GM21619 (cell line): ENCODE results near the gene GRM5.
A peak's percentile ranks its signal among the peaks of the same experiment; 100 is the strongest.
"Not testable (repeated sequence)": the region's sequence is repeated elsewhere in the genome, so short reads cannot be mapped to it uniquely, and the experiment has no call there.

Experiments used
- ATAC-seq: cut with Tn5 transposase; IDR thresholded peaks from one replicate; pipeline ENCODE4 v1.9.1; 2021; ENCODE audit not compliant: unreplicated experiment

The GRM5 gene

GRCh38 chr11:88975441-88975840, 90.3 kb downstream of the GRM5 start:
- ATAC-seq: not testable (repeated sequence)

GRCh38 chr11:88972210-88972609, 93.6 kb downstream of the GRM5 start:
- ATAC-seq: no peak

- ATAC-seq: not testable (repeated sequence)
These were observed 104.2 kb downstream of the GRM5 start for GRCh38 chr11:88961621-88962020.

- ATAC-seq: not testable (repeated sequence)
These were observed 105.9 kb downstream of the GRM5 start for GRCh38 chr11:88959857-88960256.

GRCh38 chr11:88950975-88951374, 114.8 kb downstream of the GRM5 start:
- no peak for ATAC-seq

GRCh38 chr11:88948908-88949307, 116.9 kb downstream of the GRM5 start:
- not testable (repeated sequence) for ATAC-seq

GRCh38 chr11:88947843-88948572, 117.8 kb downstream of the GRM5 start:
- ATAC-seq: peak; percentile 50

GRCh38 chr11:88929665-88930064, 136.1 kb downstream of the GRM5 start:
- not testable (repeated sequence) for ATAC-seq

GRCh38 chr11:88917065-88917464, 148.7 kb downstream of the GRM5 start:
- ATAC-seq: not testable (repeated sequence)

- no peak for ATAC-seq
These were observed 156.3 kb downstream of the GRM5 start for GRCh38 chr11:88909500-88909899.

GRCh38 chr11:88901436-88901835, 164.3 kb downstream of the GRM5 start:
- ATAC-seq: not testable (repeated sequence)

GRCh38 chr11:88888855-88889254, 176.9 kb downstream of the GRM5 start:
- not testable (repeated sequence) for ATAC-seq

GRCh38 chr11:88886796-88887195, 179.0 kb downstream of the GRM5 start:
- peak; percentile 58 for ATAC-seq

GRCh38 chr11:88882800-88883199, 183.0 kb downstream of the GRM5 start:
- ATAC-seq: not testable (repeated sequence)

- no peak for ATAC-seq
These were observed 204.2 kb downstream of the GRM5 start for GRCh38 chr11:88861618-88862017.

GRCh38 chr11:88860431-88860830, 205.4 kb downstream of the GRM5 start:
- ATAC-seq: not testable (repeated sequence)

GRCh38 chr11:88853963-88854362, 211.8 kb downstream of the GRM5 start:
- not testable (repeated sequence) for ATAC-seq

GRCh38 chr11:88851547-88851946, 214.2 kb downstream of the GRM5 start:
- not testable (repeated sequence) for ATAC-seq

GRCh38 chr11:88849773-88850172, 216.0 kb downstream of the GRM5 start:
- not testable (repeated sequence) for ATAC-seq

- no peak for ATAC-seq
These were observed 216.4 kb downstream of the GRM5 start for GRCh38 chr11:88849368-88849767.

- not testable (repeated sequence) for ATAC-seq
These were observed 219.5 kb downstream of the GRM5 start for GRCh38 chr11:88846266-88846665.

GRCh38 chr11:88844941-88845340, 220.8 kb downstream of the GRM5 start:
- ATAC-seq: not testable (repeated sequence)
